Endothelial cell of umbilical vein (primary cell): ENCODE measurements around the gene TUBA1C. TPM values are rescaled to one million over a fixed set of nuclear protein-coding genes. Genes with fewer than 3 reads are reported as not detected.
A peak's percentile ranks its signal among the peaks of the same experiment; 100 is the strongest.

Experiments used
- BruUV-seq: library from RNA; stranded (reverse); fragments of 400-500 nt; replicated peaks from 2 replicates; lab custom pipeline; 2021; lab: Mats Ljungman, UMichigan
- CTCF ChIA-PET: fragments of 300-600, 350-600 bp; sonication (Branson Sonifier 250); formaldehyde crosslinking; loops from one replicate; lab custom pipeline; 2021; ENCODE audit warnings: antibody characterized with exemption, inconsistent platforms; lab: Charles Lee
- POLR2A ChIA-PET: fragments of 300-600, 350-600 bp; sonication (Branson Sonifier 250); formaldehyde crosslinking; loops from one replicate; lab custom pipeline; 2021; ENCODE audit warnings: antibody characterized with exemption, inconsistent platforms; lab: Charles Lee
- DNase-seq: peaks from one replicate; pipeline ENCODE4 v3.0.0-alpha.2; 2011; ENCODE audit warnings: low read depth, low spot score
- FAIRE-seq: peaks from 2 replicates; lab custom pipeline; 2011; peaks lifted over from hg19 to GRCh38; lab: Jason Lieb, UNC
- H2AFZ ChIP-seq: 2 replicates; pipeline ENCODE4 v1.6.0; 2012; ENCODE audit warnings: low read depth, low read length, control low read depth, inconsistent platforms
- H3K27ac ChIP-seq: 2 replicates; pipeline ENCODE4 v1.5.1; 2011; ENCODE audit warnings: low read depth, mild to moderate bottlenecking, control low read depth, low read length, moderate library complexity; ENCODE audit not compliant: insufficient read depth
- H3K27me3 ChIP-seq, 2 experiments: 2 replicates each; pipeline versions ENCODE4 v1.6.0 to v1.6.1; 2011; ENCODE audit warnings: low read length in 2 of 2, mixed read lengths in 1 of 2; ENCODE audit not compliant: control insufficient read depth in 2 of 2, insufficient read depth in 2 of 2
- H3K36me3 ChIP-seq, 2 experiments: 2 replicates in 1 of 2; 3 replicates in 1 of 2; pipeline ENCODE4 v1.5.1; 2011; ENCODE audit warnings: low read length in 2 of 2, mild to moderate bottlenecking in 1 of 2, moderate library complexity in 1 of 2; ENCODE audit not compliant: control insufficient read depth in 2 of 2, insufficient read depth in 2 of 2; ENCODE audit errors: extremely low read depth in 1 of 2
- H3K4me1 ChIP-seq: 3 replicates; pipeline ENCODE4 v1.5.1; 2011; ENCODE audit warnings: mild to moderate bottlenecking, low read length; ENCODE audit not compliant: control insufficient read depth, insufficient read depth; ENCODE audit errors: extremely low read depth
- H3K4me2 ChIP-seq: 2 replicates; pipeline ENCODE4 v1.6.1; 2011; ENCODE audit warnings: low read length, control low read depth, mixed read lengths; ENCODE audit not compliant: insufficient read depth
- H3K4me3 ChIP-seq, 3 experiments: fragments of 200-600 bp in 1 of 3; sonication (generic), shearing (Covaris generic) in 1 of 3; replicated peaks in 1 of 3; 2 replicates each; pipeline ENCODE4 v1.5.1; 2011 to 2016; ENCODE audit warnings: control low read depth in 3 of 3, low read length in 3 of 3, mild to moderate bottlenecking in 2 of 3, inconsistent platforms in 1 of 3, low read depth in 1 of 3, moderate library complexity in 1 of 3; ENCODE audit not compliant: insufficient read depth in 1 of 3
- H3K79me2 ChIP-seq: 2 replicates; pipeline ENCODE4 v1.6.0; 2012; ENCODE audit warnings: low read length, inconsistent platforms; ENCODE audit not compliant: control insufficient read depth, insufficient read depth
- H3K9ac ChIP-seq: replicated peaks from 2 replicates; pipeline ENCODE3; 2011; ENCODE audit warnings: low read length, control low read depth; ENCODE audit not compliant: insufficient read depth; ENCODE audit errors: extremely low read depth
- H3K9me1 ChIP-seq: replicated peaks from 3 replicates; pipeline ENCODE4 v1.6.0; 2011; ENCODE audit warnings: mild to moderate bottlenecking, low read length; ENCODE audit not compliant: control insufficient read depth, insufficient read depth; ENCODE audit errors: extremely low read depth
- H3K9me3 ChIP-seq: replicated peaks from 2 replicates; pipeline ENCODE4 v1.5.1; 2012; ENCODE audit warnings: low read length, inconsistent platforms; ENCODE audit not compliant: control insufficient read depth, insufficient read depth
- H4K20me1 ChIP-seq: replicated peaks from 2 replicates; pipeline ENCODE3; 2011; ENCODE audit warnings: mild to moderate bottlenecking, low read length; ENCODE audit not compliant: control insufficient read depth, insufficient read depth; ENCODE audit errors: extremely low read depth
- FOS ChIP-seq: IDR thresholded peaks from 2 replicates; pipeline ENCODE4 v1.6.1; 2011; ENCODE audit warnings: mild to moderate bottlenecking, low read length, moderate library complexity, borderline replicate concordance; ENCODE audit not compliant: insufficient read depth
- GATA2 ChIP-seq: IDR thresholded peaks from 2 replicates; pipeline ENCODE4 v1.7.0; 2011; ENCODE audit warnings: low read depth, mild to moderate bottlenecking, moderate library complexity, mixed read lengths, low read length; ENCODE audit not compliant: insufficient read length, insufficient read depth
- JUN ChIP-seq: IDR thresholded peaks from 2 replicates; pipeline ENCODE4 v1.6.1; 2011; ENCODE audit warnings: borderline replicate concordance, low read depth; ENCODE audit not compliant: insufficient read length, insufficient read depth
- MAX ChIP-seq: IDR thresholded peaks from 2 replicates; pipeline ENCODE4 v1.6.1; 2011; ENCODE audit not compliant: insufficient read depth, insufficient read length
- POLR2AphosphoS5 ChIP-seq: IDR thresholded peaks from 2 replicates; pipeline ENCODE4 v1.6.1; 2012; ENCODE audit warnings: low read depth, mild to moderate bottlenecking, control low read depth, low read length, moderate library complexity; ENCODE audit not compliant: insufficient read depth
- dilution Hi-C: fragments of 300-500 bp; cut with MboI; formaldehyde crosslinking; loops from one replicate; pipeline ENCODE4 v1.15.0; 2019; ENCODE audit warnings: low sequenced_read_pairs; ENCODE audit not compliant: extremely low pct_ligation_motif_present
- intact Hi-C: fragments of 100-400 bp; cut with micrococcal nuclease; formaldehyde crosslinking; loops from one replicate; pipeline ENCODE4 v1.10.0; 2022
- polyA plus RNA-seq, 4 experiments: library from polyadenylated mRNA; depleted of rRNA in 3 of 4; stranded (reverse) in 3 of 4; unstranded in 1 of 4; fragments of >200 nt; gene quantifications; 2 replicates each; pipeline versions ENCODE4 v1.2.1 to v1.2.3, GENCODE V29; 2011 to 2012; ENCODE audit warnings: missing spikeins in 1 of 4
- total RNA-seq: library from RNA; stranded (reverse); gene quantifications from 2 replicates; pipeline ENCODE4 v1.2.3, GENCODE V29; 2021

Gene TUBA1C
- total and polyA plus RNA-seq, 2 donors (not counting 3 experiments of a cell fraction or from before 2014, with no cell fraction given), result 515 to 2,063 TPM

GRCh38 chr12:49231878-49232655, 32.8 kb upstream of the TUBA1C start:
- Histone ChIP-seq H3K36me3 (no peaks in the 10 kb centered on the region), H3K9ac (peak overlapping the region; percentile 49), H3K27me3 (no peaks in the 10 kb centered on the region), H3K4me2 (no peak overlapping the region), H2AFZ (peak overlapping the region; percentile 32), H3K9me1 (no peaks in the 10 kb centered on the region), H3K27ac (no peak overlapping the region), H3K4me3 (no peak overlapping the region), H3K79me2 (no peaks in the 10 kb centered on the region), H4K20me1 (no peaks in the 10 kb centered on the region), H3K4me1 (peaks cover 12% of the 10 kb centered on the region), H3K9me3 (no peaks in the 10 kb centered on the region)
- FAIRE-seq (no peak), DNase-seq (peak; percentile 13)
- ChIA-PET POLR2A (interaction anchor here (0.7 to 3.3 kb wide), 4 partner anchors 9 to 101 kb away, joined by 4 to 10 read pairs (median 7); partner anchors contain the start of genes TUBA1A and TUBA1B), CTCF (interaction anchor here (1.1 to 2.8 kb wide), 9 partner anchors 9 to 168 kb away, joined by 3 to 18 read pairs (median 7); partner anchors contain the start of genes TUBA1A and TUBA1B)
- dilution Hi-C loops (no loop called here), intact Hi-C loops (no loop called here)
- no TSS peak for BruUV-seq
- TF ChIP-seq GATA2 (no peak), FOS (no peak), POLR2AphosphoS5 (no peak), MAX (no peak), JUN (no peak)
